Testis (tissue), 2 donors: ENCODE results near the gene ATP5F1D.

Source experiments
- POLR2A ChIP-seq: fragments of 450-650 bp; IDR thresholded peaks from one replicate; pipeline ENCODE4 v1.6.1; 2017; ENCODE audit warnings: antibody characterized with exemption, mild to moderate bottlenecking, moderate library complexity
- TF ChIP-seq, protein P1 (sequence below), 3 experiments: fragments of 450-650 bp in 2 of 3; fragments of 200-600 bp in 1 of 3; sonication (generic) in 1 of 3; IDR thresholded peaks; one replicate each; pipeline ENCODE4 v1.5.1; 2016 to 2019; ENCODE audit warnings: antibody characterized with exemption in 3 of 3, mild to moderate bottlenecking in 2 of 3, moderate library complexity in 1 of 3

DNA sequence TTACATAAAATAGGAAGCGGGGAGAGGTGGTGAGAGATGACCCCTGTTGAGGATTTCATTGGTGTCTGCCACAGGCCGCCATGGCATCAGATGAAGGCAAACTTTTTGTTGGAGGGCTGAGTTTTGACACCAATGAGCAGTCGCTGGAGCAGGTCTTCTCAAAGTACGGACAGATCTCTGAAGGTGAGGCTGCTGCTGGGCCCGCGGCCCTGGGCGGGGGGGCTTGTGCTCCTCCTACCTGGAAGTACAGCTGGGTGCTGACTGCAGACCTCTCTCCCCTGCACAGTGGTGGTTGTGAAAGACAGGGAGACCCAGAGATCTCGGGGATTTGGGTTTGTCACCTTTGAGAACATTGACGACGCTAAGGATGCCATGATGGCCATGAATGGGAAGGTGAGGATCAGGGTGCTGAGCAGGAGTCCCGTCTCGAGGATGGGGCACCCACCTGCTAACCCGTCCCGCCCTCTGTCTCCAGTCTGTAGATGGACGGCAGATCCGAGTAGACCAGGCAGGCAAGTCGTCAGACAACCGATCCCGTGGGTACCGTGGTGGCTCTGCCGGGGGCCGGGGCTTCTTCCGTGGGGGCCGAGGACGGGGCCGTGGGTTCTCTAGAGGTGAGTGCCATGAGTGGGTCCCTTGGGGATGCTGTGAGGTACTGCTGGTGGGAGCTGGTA, 29.4 kb downstream of the ATP5F1D start:
- TF ChIP-seq, protein P1, sequence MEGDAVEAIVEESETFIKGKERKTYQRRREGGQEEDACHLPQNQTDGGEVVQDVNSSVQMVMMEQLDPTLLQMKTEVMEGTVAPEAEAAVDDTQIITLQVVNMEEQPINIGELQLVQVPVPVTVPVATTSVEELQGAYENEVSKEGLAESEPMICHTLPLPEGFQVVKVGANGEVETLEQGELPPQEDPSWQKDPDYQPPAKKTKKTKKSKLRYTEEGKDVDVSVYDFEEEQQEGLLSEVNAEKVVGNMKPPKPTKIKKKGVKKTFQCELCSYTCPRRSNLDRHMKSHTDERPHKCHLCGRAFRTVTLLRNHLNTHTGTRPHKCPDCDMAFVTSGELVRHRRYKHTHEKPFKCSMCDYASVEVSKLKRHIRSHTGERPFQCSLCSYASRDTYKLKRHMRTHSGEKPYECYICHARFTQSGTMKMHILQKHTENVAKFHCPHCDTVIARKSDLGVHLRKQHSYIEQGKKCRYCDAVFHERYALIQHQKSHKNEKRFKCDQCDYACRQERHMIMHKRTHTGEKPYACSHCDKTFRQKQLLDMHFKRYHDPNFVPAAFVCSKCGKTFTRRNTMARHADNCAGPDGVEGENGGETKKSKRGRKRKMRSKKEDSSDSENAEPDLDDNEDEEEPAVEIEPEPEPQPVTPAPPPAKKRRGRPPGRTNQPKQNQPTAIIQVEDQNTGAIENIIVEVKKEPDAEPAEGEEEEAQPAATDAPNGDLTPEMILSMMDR (IDR thresholded peaks at IDR 0.05): no peak
- TF ChIP-seq POLR2A: no peak
